SJCRH30 (cell line): ENCODE results near the gene LIPM. TPM values are rescaled to one million over a fixed set of nuclear protein-coding genes. Genes with fewer than 3 reads are reported as not detected.

Experiments used
- DNase-seq, 2 experiments: peaks; one replicate each; pipeline ENCODE4 v3.0.0-alpha.2; 2015 to 2020
- H3K27ac ChIP-seq: fragments of 250-450 bp; sonication (Bioruptor Pico); 2 replicates; pipeline ENCODE4 v1.5.1; 2020; ENCODE audit warnings: mild to moderate bottlenecking, moderate library complexity
- H3K27me3 ChIP-seq: fragments of 250-450 bp; sonication (Bioruptor Pico); 2 replicates; pipeline ENCODE4 v1.5.1; 2020; ENCODE audit warnings: mild to moderate bottlenecking, moderate library complexity
- H3K36me3 ChIP-seq: fragments of 250-450 bp; sonication (Bioruptor Pico); 2 replicates; pipeline ENCODE4 v1.5.1; 2020; ENCODE audit warnings: mild to moderate bottlenecking, moderate library complexity
- H3K4me1 ChIP-seq: fragments of 250-450 bp; sonication (Bioruptor Pico); 2 replicates; pipeline ENCODE4 v1.5.1; 2020; ENCODE audit warnings: mild to moderate bottlenecking, moderate library complexity
- H3K4me3 ChIP-seq: fragments of 250-450 bp; sonication (Bioruptor Pico); 2 replicates; pipeline ENCODE4 v1.5.1; 2020; ENCODE audit warnings: mild to moderate bottlenecking, moderate library complexity
- H3K9me3 ChIP-seq: fragments of 250-450 bp; sonication (Bioruptor Pico); replicated peaks from 2 replicates; pipeline ENCODE4 v1.5.1; 2020; ENCODE audit warnings: mild to moderate bottlenecking, moderate library complexity
- total RNA-seq: library from RNA; depleted of rRNA; stranded (reverse); fragments of >200 nt; shearing (Covaris generic); gene quantifications from 2 replicates; pipeline ENCODE4 v1.2.3, GENCODE V29; 2014

LIPM gene
- total RNA-seq, 1 experiment from 2014 or later, result not detected

GRCh38 chr10:88788924-88789323, 13.6 kb upstream of the LIPM start:
- Histone ChIP-seq H3K36me3 (no peaks in the 10 kb centered on the region), H3K27ac (no peak overlapping the region), H3K27me3 (no peaks in the 10 kb centered on the region), H3K4me1 (no peaks in the 10 kb centered on the region; the same call in 1 of the 2 replicates), H3K9me3 (no peaks in the 10 kb centered on the region), H3K4me3 (no peak overlapping the region)
- no peak for DNase-seq

- Histone ChIP-seq H3K27me3 (no peaks in the 10 kb centered on the region), H3K36me3 (no peaks in the 10 kb centered on the region), H3K4me1 (no peaks in the 10 kb centered on the region; the same call in 1 of the 2 replicates), H3K9me3 (no peaks in the 10 kb centered on the region), H3K27ac (no peak overlapping the region), H3K4me3 (no peak overlapping the region)
- DNase-seq, result peak in 1 of 2 experiments; percentile 31
These were observed 10.6 kb upstream of the LIPM start for GRCh38 chr10:88791924-88792323.

DNA sequence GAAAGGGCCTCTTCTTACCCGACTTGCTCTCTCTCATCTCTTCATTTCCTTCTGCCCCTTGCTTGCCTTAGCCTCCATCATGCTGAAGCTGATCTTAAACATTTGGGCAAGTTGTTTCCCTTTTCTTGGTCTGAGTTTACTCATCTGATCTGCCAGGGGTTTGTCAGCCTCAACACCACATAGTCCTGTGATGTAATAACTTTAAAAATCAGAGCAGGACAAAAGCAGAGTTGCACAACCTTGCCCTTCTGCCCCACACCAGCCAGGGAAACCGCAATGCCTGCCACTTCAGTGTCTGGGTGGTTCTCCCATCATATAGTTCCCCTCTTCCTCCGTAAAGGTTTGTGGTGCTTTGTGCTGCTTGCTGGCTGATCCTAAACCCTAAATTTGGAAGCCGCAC, 9.9 kb upstream of the LIPM start:
- DNase-seq, result no peak
- no peak overlapping the region for H3K4me3 ChIP-seq
- no peaks in the 10 kb centered on the region for H3K27me3 ChIP-seq

GRCh38 chr10:88793712-88794299, 8.7 kb upstream of the LIPM start:
- H3K27ac ChIP-seq, result no peak overlapping the region
- no peak for DNase-seq
- no peaks in the 10 kb centered on the region for H3K9me3 ChIP-seq
- H3K4me1 ChIP-seq, result no peaks in the 10 kb centered on the region; the same call in 1 of the 2 replicates
- no peaks in the 10 kb centered on the region for H3K36me3 ChIP-seq
- no peaks in the 10 kb centered on the region for H3K27me3 ChIP-seq
- no peak overlapping the region for H3K4me3 ChIP-seq

More for the DNA sequence above, 9.9 kb upstream of the LIPM start:
- H3K4me1 ChIP-seq, result no peaks in the 10 kb centered on the region; the same call in 1 of the 2 replicates
- no peaks in the 10 kb centered on the region for H3K36me3 ChIP-seq
- no peak overlapping the region for H3K27ac ChIP-seq
- H3K9me3 ChIP-seq, result no peaks in the 10 kb centered on the region

GRCh38 chr10:88794731-88795130, 7.8 kb upstream of the LIPM start:
- Histone ChIP-seq H3K4me1 (no peaks in the 10 kb centered on the region; the same call in 1 of the 2 replicates), H3K27me3 (no peaks in the 10 kb centered on the region), H3K27ac (no peak overlapping the region), H3K4me3 (no peak overlapping the region), H3K9me3 (no peaks in the 10 kb centered on the region), H3K36me3 (no peaks in the 10 kb centered on the region)
- DNase-seq, result no peak

DNA sequence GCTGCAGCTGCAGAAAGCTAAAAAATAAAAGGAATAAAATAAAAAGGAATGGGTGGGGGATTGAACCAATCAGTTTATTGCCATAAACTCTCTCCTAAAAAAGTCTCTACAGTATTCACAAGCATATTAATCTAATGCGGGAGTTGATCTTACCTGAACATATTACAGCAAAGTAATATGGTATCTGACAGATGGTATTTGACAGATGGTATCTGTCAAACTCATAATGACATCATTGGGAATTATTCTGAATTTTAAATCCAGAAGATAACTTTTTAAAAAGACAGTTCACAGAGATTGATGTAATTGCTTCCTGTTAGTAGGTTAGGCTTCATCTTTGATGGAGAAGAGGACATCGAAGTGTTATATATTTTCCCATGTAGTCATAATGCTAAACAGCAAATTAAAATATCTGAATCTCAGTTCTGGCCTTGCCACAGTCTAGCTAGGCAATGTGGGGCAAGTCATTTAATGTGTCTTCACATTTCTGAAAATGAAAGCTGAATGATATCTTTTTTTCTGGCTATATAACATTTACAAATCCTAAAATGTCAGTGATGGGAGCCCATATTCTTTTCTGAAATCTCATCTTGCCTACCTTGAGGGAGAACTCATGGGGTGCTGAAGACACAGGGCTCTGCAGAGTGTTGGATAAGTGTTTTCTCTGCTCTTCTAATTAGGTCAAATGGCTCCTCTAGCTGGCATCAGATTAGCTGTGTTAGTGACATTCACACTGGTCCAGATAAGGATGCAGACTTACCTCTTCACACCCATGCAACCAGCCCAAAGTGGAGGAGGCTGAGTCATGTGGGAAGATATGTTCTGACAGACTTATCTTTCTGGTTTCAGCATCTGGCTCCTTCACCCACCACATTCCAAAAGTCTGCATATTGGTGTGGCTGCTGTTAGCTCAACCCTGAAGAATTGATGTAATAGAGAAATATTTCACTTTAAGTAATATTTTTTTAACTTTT, 2.1 kb upstream of the LIPM start:
- Histone ChIP-seq H3K9me3 (no peaks in the 10 kb centered on the region), H3K4me1 (no peaks in the 10 kb centered on the region), H3K27me3 (no peaks in the 10 kb centered on the region), H3K36me3 (no peaks in the 10 kb centered on the region), H3K27ac (no peak overlapping the region), H3K4me3 (no peak overlapping the region)
- no peak for DNase-seq

DNA sequence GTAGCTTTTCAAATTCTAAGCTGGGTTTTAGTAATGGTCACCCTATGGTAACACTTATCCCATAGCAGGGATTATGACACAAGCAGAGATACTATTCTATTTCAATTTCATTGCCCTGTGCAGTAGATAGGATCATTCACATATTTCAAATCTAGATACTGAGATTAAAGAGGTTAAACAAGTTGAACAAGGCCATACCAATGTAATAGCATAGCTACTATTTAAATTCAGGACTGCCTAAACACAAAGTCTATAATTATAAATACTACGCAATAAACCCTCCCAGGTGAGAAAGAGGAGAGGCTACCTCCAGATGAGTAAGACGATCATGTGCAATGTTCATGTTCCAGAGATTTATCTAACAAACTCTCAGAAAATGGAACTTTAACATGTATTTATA, 1.1 kb downstream of the LIPM start:
- no peaks in the 10 kb centered on the region for H3K4me1 ChIP-seq
- H3K9me3 ChIP-seq, result no peaks in the 10 kb centered on the region
- H3K27ac ChIP-seq, result no peak overlapping the region
- H3K27me3 ChIP-seq, result no peaks in the 10 kb centered on the region
- no peak for DNase-seq
- no peaks in the 10 kb centered on the region for H3K36me3 ChIP-seq
- no peak overlapping the region for H3K4me3 ChIP-seq

GRCh38 chr10:88804083-88804812, 1.7 kb downstream of the LIPM start:
- Histone ChIP-seq H3K4me3 (no peak overlapping the region), H3K4me1 (no peaks in the 10 kb centered on the region), H3K9me3 (no peaks in the 10 kb centered on the region), H3K27ac (no peak overlapping the region), H3K27me3 (no peaks in the 10 kb centered on the region), H3K36me3 (no peaks in the 10 kb centered on the region)
- DNase-seq, result no peak

GRCh38 chr10:88805361-88805760, 2.8 kb downstream of the LIPM start:
- DNase-seq, result no peak
- Histone ChIP-seq H3K9me3 (no peaks in the 10 kb centered on the region), H3K27me3 (no peaks in the 10 kb centered on the region), H3K4me1 (no peaks in the 10 kb centered on the region), H3K4me3 (no peak overlapping the region), H3K36me3 (no peaks in the 10 kb centered on the region), H3K27ac (no peak overlapping the region)

DNA sequence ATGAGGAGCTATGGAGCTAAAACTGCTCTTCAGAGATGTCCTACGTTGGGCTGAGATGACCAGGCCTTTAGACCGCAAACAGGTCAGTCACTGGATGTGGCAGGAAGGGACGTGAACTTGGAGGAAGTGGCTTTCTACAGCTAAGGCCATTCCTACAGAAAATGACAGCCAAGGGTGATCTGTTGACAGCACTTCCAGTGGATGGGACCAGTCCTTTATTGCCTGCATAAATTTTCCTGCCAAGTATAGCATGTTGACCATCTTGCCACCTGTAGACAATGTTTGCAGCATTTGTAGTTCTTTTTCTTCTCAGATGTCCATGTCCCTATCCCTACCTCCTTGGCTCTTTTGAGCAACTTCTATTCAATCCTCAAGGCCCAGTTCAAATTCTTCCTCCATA, 3.4 kb downstream of the LIPM start:
- no peak overlapping the region for H3K27ac ChIP-seq

GRCh38 chr10:88809621-88810020, 7.1 kb downstream of the LIPM start:
- Histone ChIP-seq H3K36me3 (no peaks in the 10 kb centered on the region), H3K4me3 (no peak overlapping the region), H3K9me3 (no peaks in the 10 kb centered on the region), H3K27ac (no peak overlapping the region), H3K27me3 (no peaks in the 10 kb centered on the region), H3K4me1 (no peaks in the 10 kb centered on the region)
- no peak for DNase-seq

More for the DNA sequence above, 3.4 kb downstream of the LIPM start:
- Histone ChIP-seq H3K27me3 (no peaks in the 10 kb centered on the region), H3K4me1 (no peaks in the 10 kb centered on the region), H3K36me3 (no peaks in the 10 kb centered on the region), H3K4me3 (no peak overlapping the region), H3K9me3 (no peaks in the 10 kb centered on the region)
- DNase-seq, result no peak

GRCh38 chr10:88810196-88810961, 7.8 kb downstream of the LIPM start:
- Histone ChIP-seq H3K9me3 (no peaks in the 10 kb centered on the region), H3K27ac (no peak overlapping the region), H3K4me1 (no peaks in the 10 kb centered on the region), H3K27me3 (no peaks in the 10 kb centered on the region), H3K4me3 (no peak overlapping the region), H3K36me3 (no peaks in the 10 kb centered on the region)
- peak; percentile 15 to 48 for DNase-seq

DNA sequence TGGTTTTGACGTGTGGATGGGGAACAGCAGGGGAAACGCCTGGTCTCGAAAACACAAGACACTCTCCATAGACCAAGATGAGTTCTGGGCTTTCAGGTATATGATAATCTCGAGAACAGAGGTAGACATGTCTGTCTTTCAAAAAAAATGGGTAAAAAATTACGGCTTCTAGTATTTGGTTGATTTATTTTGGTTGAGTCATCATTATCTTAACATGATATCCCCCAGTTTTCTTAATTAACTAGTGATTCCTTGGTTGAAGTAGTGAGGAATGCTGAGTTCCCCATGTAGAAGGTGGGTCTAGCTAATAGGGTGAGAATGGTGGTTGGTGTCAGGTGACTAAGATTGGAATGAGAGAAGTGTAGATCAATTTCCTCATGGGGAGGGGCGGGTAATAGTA, 10.7 kb downstream of the LIPM start:
- H3K4me3 ChIP-seq, result no peak overlapping the region
- H3K27ac ChIP-seq, result no peak overlapping the region
- no peaks in the 10 kb centered on the region for H3K36me3 ChIP-seq
- H3K4me1 ChIP-seq, result no peaks in the 10 kb centered on the region
- no peaks in the 10 kb centered on the region for H3K27me3 ChIP-seq
- H3K9me3 ChIP-seq, result no peaks in the 10 kb centered on the region
- no peak for DNase-seq

- Histone ChIP-seq H3K4me3 (no peak overlapping the region), H3K27me3 (no peaks in the 10 kb centered on the region)
- no peak for DNase-seq
These were observed 16.8 kb downstream of the LIPM start for GRCh38 chr10:88819290-88819689.

More at GRCh38 chr10:88819290-88819689, 16.8 kb downstream of the LIPM start:
- Histone ChIP-seq H3K27ac (no peak overlapping the region), H3K4me1 (no peaks in the 10 kb centered on the region), H3K36me3 (no peaks in the 10 kb centered on the region), H3K9me3 (no peaks in the 10 kb centered on the region)
